NCI-H2029 (cell line): ENCODE data around the gene UBXN2A.
"Not testable (repeated sequence)": the region's sequence is repeated elsewhere in the genome, so short reads cannot be mapped to it uniquely, and the experiment has no call there.

ENCODE experiments used
- DNase-seq: peaks from one replicate; lab custom pipeline; 2025; lab: John Stamatoyannopoulos, UW

Gene UBXN2A

GRCh38 chr2:23941644-23942043 lies 1.4 kb downstream of the UBXN2A start:
- no peak for DNase-seq

- DNase-seq = no peak
These were observed 3.4 kb downstream of the UBXN2A start for GRCh38 chr2:23943666-23944065.

GRCh38 chr2:23944527-23944926 lies 4.3 kb downstream of the UBXN2A start:
- DNase-seq = no peak

GRCh38 chr2:23944976-23945375 lies 4.7 kb downstream of the UBXN2A start:
- DNase-seq = no peak

GRCh38 chr2:23947350-23947749 lies 7.1 kb downstream of the UBXN2A start:
- no peak for DNase-seq

- DNase-seq = not testable (repeated sequence)
These were observed 12.3 kb downstream of the UBXN2A start for GRCh38 chr2:23952558-23952957.

- DNase-seq = no peak
These were observed 13.4 kb downstream of the UBXN2A start for GRCh38 chr2:23953625-23954024.

GRCh38 chr2:23954325-23955014 lies 14.2 kb downstream of the UBXN2A start:
- DNase-seq = no peak

- DNase-seq = no peak
These were observed 27.6 kb downstream of the UBXN2A start for GRCh38 chr2:23967846-23968245.

- no peak for DNase-seq
These were observed 36.6 kb downstream of the UBXN2A start for GRCh38 chr2:23976883-23977282.

- no peak for DNase-seq
These were observed 48.1 kb downstream of the UBXN2A start for GRCh38 chr2:23988371-23988770.

- DNase-seq = no peak
These were observed 52.7 kb downstream of the UBXN2A start for GRCh38 chr2:23992931-23993330.

GRCh38 chr2:23993736-23994269 lies 53.5 kb downstream of the UBXN2A start:
- no peak for DNase-seq

- no peak for DNase-seq
These were observed 54.3 kb downstream of the UBXN2A start for GRCh38 chr2:23994567-23994966.

- no peak for DNase-seq
These were observed 67.4 kb downstream of the UBXN2A start for GRCh38 chr2:24007693-24008092.

GRCh38 chr2:24008672-24009366 lies 68.6 kb downstream of the UBXN2A start:
- no peak for DNase-seq

- DNase-seq = no peak
These were observed 69.1 kb downstream of the UBXN2A start for GRCh38 chr2:24009367-24009679.

GRCh38 chr2:24009680-24010476 lies 69.6 kb downstream of the UBXN2A start, which contains the start of gene MFSD2B:
Gene MFSD2B (plus strand): TSS chr2:24010085. CDS start chr2:24010097, 12 bp downstream.
- no peak for DNase-seq

GRCh38 chr2:24010477-24011249 lies 70.4 kb downstream of the UBXN2A start:
- no peak for DNase-seq

- DNase-seq = no peak
These were observed 71.2 kb downstream of the UBXN2A start for GRCh38 chr2:24011250-24012104.
